IPS-18a (cell line): ENCODE measurements around the gene TGM2.

Experiments used
- H3K27ac ChIP-seq: one replicate; pipeline ENCODE4 v1.5.1; 2013; ENCODE audit warnings: low read length
- H3K27me3 ChIP-seq: one replicate; pipeline ENCODE4 v1.6.1; 2013; ENCODE audit warnings: mild to moderate bottlenecking, low read length; ENCODE audit not compliant: control insufficient read depth, insufficient read depth
- H3K36me3 ChIP-seq: one replicate; pipeline ENCODE4 v1.6.1; 2013; ENCODE audit warnings: low read depth, low read length; ENCODE audit not compliant: control insufficient read depth
- H3K4me1 ChIP-seq: one replicate; pipeline ENCODE4 v1.6.1; 2013; ENCODE audit warnings: low read depth, low read length; ENCODE audit not compliant: control insufficient read depth
- H3K4me3 ChIP-seq: one replicate; pipeline ENCODE4 v1.5.1; 2013; ENCODE audit warnings: low read length
- H3K9ac ChIP-seq: one replicate; pipeline ENCODE4 v1.6.1; 2013; ENCODE audit warnings: mild to moderate bottlenecking, low read length, moderate library complexity
- H3K9me3 ChIP-seq: one replicate; pipeline ENCODE4 v1.6.1; 2013; ENCODE audit warnings: low read depth, low read length; ENCODE audit not compliant: control insufficient read depth

Gene TGM2

GRCh38 chr20:38145729-38146075, 19.4 kb downstream of the TGM2 start:
- no peaks in the 10 kb centered on the region for H3K27me3 ChIP-seq
- no peak overlapping the region for H3K27ac ChIP-seq
- peaks cover 3% of the 10 kb centered on the region for H3K4me1 ChIP-seq
- no peaks in the 10 kb centered on the region for H3K36me3 ChIP-seq
- H3K9ac ChIP-seq, result no peak overlapping the region
- H3K9me3 ChIP-seq, result no peaks in the 10 kb centered on the region
- no peak overlapping the region for H3K4me3 ChIP-seq

GRCh38 chr20:38144974-38145728, 19.9 kb downstream of the TGM2 start:
- peaks cover 3% of the 10 kb centered on the region for H3K4me1 ChIP-seq
- no peak overlapping the region for H3K9ac ChIP-seq
- H3K36me3 ChIP-seq, result no peaks in the 10 kb centered on the region
- H3K4me3 ChIP-seq, result no peak overlapping the region
- no peak overlapping the region for H3K27ac ChIP-seq
- no peaks in the 10 kb centered on the region for H3K9me3 ChIP-seq
- no peaks in the 10 kb centered on the region for H3K27me3 ChIP-seq

- Histone ChIP-seq H3K9me3 (no peaks in the 10 kb centered on the region), H3K27ac (no peak overlapping the region), H3K4me1 (peaks cover 3% of the 10 kb centered on the region), H3K4me3 (no peak overlapping the region), H3K9ac (no peak overlapping the region), H3K27me3 (no peaks in the 10 kb centered on the region), H3K36me3 (no peaks in the 10 kb centered on the region)
These were observed 20.5 kb downstream of the TGM2 start for GRCh38 chr20:38144598-38144973.

GRCh38 chr20:38143646-38144554, 21.2 kb downstream of the TGM2 start:
- Histone ChIP-seq H3K36me3 (no peaks in the 10 kb centered on the region), H3K9ac (no peak overlapping the region), H3K27me3 (no peaks in the 10 kb centered on the region), H3K4me3 (no peak overlapping the region), H3K9me3 (no peaks in the 10 kb centered on the region), H3K27ac (no peak overlapping the region), H3K4me1 (peaks cover 3% of the 10 kb centered on the region)

- no peak overlapping the region for H3K27ac ChIP-seq
- H3K9ac ChIP-seq, result no peak overlapping the region
- H3K36me3 ChIP-seq, result no peaks in the 10 kb centered on the region
- no peaks in the 10 kb centered on the region for H3K27me3 ChIP-seq
- H3K4me3 ChIP-seq, result no peak overlapping the region
- peaks cover 3% of the 10 kb centered on the region for H3K4me1 ChIP-seq
- H3K9me3 ChIP-seq, result no peaks in the 10 kb centered on the region
These were observed 21.8 kb downstream of the TGM2 start for GRCh38 chr20:38143238-38143645.

GRCh38 chr20:38141889-38142494, 23.1 kb downstream of the TGM2 start:
- no peaks in the 10 kb centered on the region for H3K36me3 ChIP-seq
- no peak overlapping the region for H3K4me3 ChIP-seq
- no peaks in the 10 kb centered on the region for H3K9me3 ChIP-seq
- H3K9ac ChIP-seq, result no peak overlapping the region
- H3K27me3 ChIP-seq, result no peaks in the 10 kb centered on the region
- no peak overlapping the region for H3K27ac ChIP-seq
- H3K4me1 ChIP-seq, result peaks cover 3% of the 10 kb centered on the region

- Histone ChIP-seq H3K4me1 (peaks cover 3% of the 10 kb centered on the region), H3K4me3 (no peak overlapping the region), H3K36me3 (no peaks in the 10 kb centered on the region), H3K27ac (no peak overlapping the region), H3K9me3 (no peaks in the 10 kb centered on the region), H3K27me3 (no peaks in the 10 kb centered on the region), H3K9ac (no peak overlapping the region)
These were observed 23.7 kb downstream of the TGM2 start for GRCh38 chr20:38141204-38141888.

- H3K4me1 ChIP-seq, result peaks cover 3% of the 10 kb centered on the region
- H3K9me3 ChIP-seq, result no peaks in the 10 kb centered on the region
- H3K9ac ChIP-seq, result no peak overlapping the region
- no peak overlapping the region for H3K27ac ChIP-seq
- H3K4me3 ChIP-seq, result no peak overlapping the region
- no peaks in the 10 kb centered on the region for H3K36me3 ChIP-seq
- H3K27me3 ChIP-seq, result no peaks in the 10 kb centered on the region
These were observed 24.9 kb downstream of the TGM2 start for GRCh38 chr20:38139977-38140753.

- peaks cover 6% of the 10 kb centered on the region for H3K4me1 ChIP-seq
- H3K27ac ChIP-seq, result no peak overlapping the region
- no peaks in the 10 kb centered on the region for H3K9me3 ChIP-seq
- no peak overlapping the region for H3K4me3 ChIP-seq
- no peaks in the 10 kb centered on the region for H3K36me3 ChIP-seq
- H3K9ac ChIP-seq, result no peak overlapping the region
- H3K27me3 ChIP-seq, result no peaks in the 10 kb centered on the region
These were observed 25.7 kb downstream of the TGM2 start for GRCh38 chr20:38139156-38139912.

GRCh38 chr20:38138086-38138778, 26.8 kb downstream of the TGM2 start:
- no peaks in the 10 kb centered on the region for H3K9me3 ChIP-seq
- no peaks in the 10 kb centered on the region for H3K36me3 ChIP-seq
- H3K4me3 ChIP-seq, result no peak overlapping the region
- no peak overlapping the region for H3K9ac ChIP-seq
- no peaks in the 10 kb centered on the region for H3K27me3 ChIP-seq
- H3K27ac ChIP-seq, result no peak overlapping the region
- peaks cover 3% of the 10 kb centered on the region for H3K4me1 ChIP-seq
